Cardiac septum (tissue), 1 donor: ENCODE data around the gene LHFPL6. TPM values are rescaled to one million over a fixed set of nuclear protein-coding genes. Genes with fewer than 3 reads are reported as not detected.

Experiments used
- DNase-seq: peaks from one replicate; pipeline ENCODE4 v3.0.0-alpha.2; 2020; ENCODE audit warnings: low spot score
- intact Hi-C: fragments of 100-400 bp; cut with DNase I; formaldehyde crosslinking; loops from one replicate; pipeline ENCODE4 v1.14.0; 2022
- total RNA-seq: library from RNA; stranded (reverse); fragmentation: NEBNext Ultra II Directional; extraction: Animal tissue kit (Norgen Biotek cat#: 25700); gene quantifications from one replicate; pipeline ENCODE4 v1.2.1, GENCODE V29; 2021
- donor health status: DM: no; HTN: no; CAD: no.

The LHFPL6 gene
- total RNA-seq, 1 donor from 2014 or later = 68.9 TPM

- no peak for DNase-seq
These were observed 4.0 kb downstream of the LHFPL6 start for GRCh38 chr13:39599012-39599411.

GRCh38 chr13:39597838-39598237 lies 5.2 kb downstream of the LHFPL6 start:
- no peak for DNase-seq
- intact Hi-C loops = no loop called here

More at GRCh38 chr13:39599012-39599411, 4.0 kb downstream of the LHFPL6 start:
- intact Hi-C loops = no loop called here

GRCh38 chr13:39596685-39597084 lies 6.3 kb downstream of the LHFPL6 start:
- DNase-seq = no peak
- intact Hi-C loops = no loop called here

- intact Hi-C loops = no loop called here
- DNase-seq = no peak
These were observed 6.8 kb downstream of the LHFPL6 start for GRCh38 chr13:39596176-39596575.

GRCh38 chr13:39590466-39591036 lies 12.4 kb downstream of the LHFPL6 start:
- intact Hi-C loops = no loop called here
- no peak for DNase-seq

GRCh38 chr13:39588384-39588783 lies 14.6 kb downstream of the LHFPL6 start:
- DNase-seq = no peak
- intact Hi-C loops = no loop called here

- DNase-seq = no peak
- intact Hi-C loops = no loop called here
These were observed 15.1 kb downstream of the LHFPL6 start for GRCh38 chr13:39587939-39588338.

- intact Hi-C loops = no loop called here
- DNase-seq = no peak
These were observed 15.9 kb downstream of the LHFPL6 start for GRCh38 chr13:39586958-39587605.

- no peak for DNase-seq
- intact Hi-C loops = no loop called here
These were observed 16.8 kb downstream of the LHFPL6 start for GRCh38 chr13:39586151-39586550.

- DNase-seq = no peak
- intact Hi-C loops = no loop called here
These were observed 17.8 kb downstream of the LHFPL6 start for GRCh38 chr13:39585219-39585618.

- intact Hi-C loops = loop anchor here (5.0 kb wide), 1 partner anchor 44 kb away; no protein-coding TSS in a partner anchor
These were observed 22.0 kb downstream of the LHFPL6 start for GRCh38 chr13:39580881-39581575.

GRCh38 chr13:39578821-39579291 lies 24.1 kb downstream of the LHFPL6 start:
- intact Hi-C loops = no loop called here
- no peak for DNase-seq

More at GRCh38 chr13:39580881-39581575, 22.0 kb downstream of the LHFPL6 start:
- no peak for DNase-seq

- intact Hi-C loops = no loop called here
These were observed 25.0 kb downstream of the LHFPL6 start for GRCh38 chr13:39577838-39578491.

GRCh38 chr13:39577203-39577602 lies 25.8 kb downstream of the LHFPL6 start:
- DNase-seq = no peak
- intact Hi-C loops = no loop called here

More at GRCh38 chr13:39577838-39578491, 25.0 kb downstream of the LHFPL6 start:
- no peak for DNase-seq

- intact Hi-C loops = no loop called here
- DNase-seq = no peak
These were observed 27.3 kb downstream of the LHFPL6 start for GRCh38 chr13:39575641-39576238.

- intact Hi-C loops = no loop called here
These were observed 31.4 kb downstream of the LHFPL6 start for GRCh38 chr13:39571502-39572092.

GRCh38 chr13:39567569-39567968 lies 35.4 kb downstream of the LHFPL6 start:
- DNase-seq = no peak
- intact Hi-C loops = loop anchor here (5.0 kb wide), 1 partner anchor 40 kb away; no protein-coding TSS in a partner anchor

More at GRCh38 chr13:39571502-39572092, 31.4 kb downstream of the LHFPL6 start:
- peak; percentile 85 for DNase-seq

GRCh38 chr13:39566216-39566869 lies 36.6 kb downstream of the LHFPL6 start:
- intact Hi-C loops = loop anchor here (5.0 kb wide), 1 partner anchor 39 kb away; no protein-coding TSS in a partner anchor
- DNase-seq = no peak
